H1 (cell line): Measurements from ENCODE around the gene SLCO2A1. TPM values are rescaled to one million over a fixed set of nuclear protein-coding genes. Genes with fewer than 3 reads are reported as not detected.

Source experiments
- CTCF ChIA-PET: fragments of 300-600 bp; sonication (Branson Sonifier 250); formaldehyde crosslinking; loops from one replicate; lab custom pipeline; 2021; ENCODE audit not compliant: partially characterized antibody; lab: Charles Lee
- POLR2A ChIA-PET: fragments of 300-600 bp; sonication (Branson Sonifier 250); formaldehyde crosslinking; loops from one replicate; lab custom pipeline; 2021; ENCODE audit warnings: inconsistent platforms; ENCODE audit not compliant: partially characterized antibody; lab: Charles Lee
- DNase-seq, 2 experiments: peaks; one replicate each; pipeline versions ENCODE4 v3.0.0 to v3.0.0-alpha.2; 2010 to 2022; ENCODE audit warnings: low spot score in 2 of 2, low read depth in 1 of 2, mixed read lengths in 1 of 2
- FAIRE-seq: peaks from 2 replicates; lab custom pipeline; 2011; peaks lifted over from hg19 to GRCh38; lab: Jason Lieb, UNC
- H2AFZ ChIP-seq: 2 replicates; pipeline ENCODE4 v1.8.1; 2012; ENCODE audit warnings: low read length, inconsistent platforms
- H2AK5ac ChIP-seq: 2 replicates; pipeline ENCODE4 v1.6.1; 2013; ENCODE audit warnings: low read depth, low read length
- H2BK120ac ChIP-seq: replicated peaks from 2 replicates; pipeline ENCODE3; 2013; ENCODE audit warnings: low read depth, low read length, inconsistent platforms
- H2BK12ac ChIP-seq: 2 replicates; pipeline ENCODE4 v1.6.1; 2013; ENCODE audit warnings: low read depth, low read length
- H2BK15ac ChIP-seq: 2 replicates; pipeline ENCODE4 v1.6.1; 2013; ENCODE audit warnings: low read length
- H2BK20ac ChIP-seq: 2 replicates; pipeline ENCODE4 v1.6.1; 2013; ENCODE audit warnings: low read length
- H2BK5ac ChIP-seq: 2 replicates; pipeline ENCODE4 v1.6.1; 2013; ENCODE audit warnings: low read depth, low read length
- H3K14ac ChIP-seq: 2 replicates; pipeline ENCODE4 v1.6.1; 2013; ENCODE audit warnings: inconsistent platforms; ENCODE audit not compliant: insufficient read length
- H3K18ac ChIP-seq: 2 replicates; pipeline ENCODE4 v1.6.1; 2013; ENCODE audit warnings: low read length; ENCODE audit errors: extremely low read depth
- H3K23ac ChIP-seq: 2 replicates; pipeline ENCODE4 v1.6.1; 2013; ENCODE audit warnings: inconsistent platforms; ENCODE audit not compliant: insufficient read length
- H3K23me2 ChIP-seq: 2 replicates; pipeline ENCODE4 v1.6.1; 2013; ENCODE audit warnings: low read depth, low read length
- H3K27ac ChIP-seq: 2 replicates; pipeline ENCODE4 v1.6.1; 2011; ENCODE audit warnings: low read depth, low read length, inconsistent platforms
- H3K27me3 ChIP-seq, 4 experiments: replicated peaks in 1 of 4; 1 replicate in 1 of 4; 2 replicates in 3 of 4; pipeline versions ENCODE4 v1.6.1 to v1.8.1; 2011 to 2013; ENCODE audit warnings: low read length in 3 of 4, mild to moderate bottlenecking in 3 of 4, inconsistent platforms in 2 of 4, mixed read lengths in 2 of 4, moderate library complexity in 1 of 4; ENCODE audit not compliant: control insufficient read depth in 3 of 4, insufficient read depth in 3 of 4; ENCODE audit errors: extremely low read depth in 1 of 4
- H3K36me3 ChIP-seq, 4 experiments: 2 replicates each; pipeline versions ENCODE4 v1.6.1 to v1.8.1; 2011 to 2013; ENCODE audit warnings: mild to moderate bottlenecking in 4 of 4, low read length in 3 of 4, moderate library complexity in 2 of 4, control low read depth in 1 of 4, inconsistent platforms in 1 of 4; ENCODE audit not compliant: insufficient read depth in 4 of 4, control insufficient read depth in 2 of 4
- H3K4ac ChIP-seq: replicated peaks from 2 replicates; pipeline ENCODE3; 2013; ENCODE audit warnings: low read length, low read depth, mixed read lengths, inconsistent platforms; ENCODE audit not compliant: insufficient read length
- H3K4me1 ChIP-seq, 4 experiments: replicated peaks in 1 of 4; 1 replicate in 1 of 4; 2 replicates in 3 of 4; pipeline versions ENCODE4 v1.6.1 to v1.8.1; 2011 to 2013; ENCODE audit warnings: low read length in 3 of 4, inconsistent platforms in 2 of 4, mixed read lengths in 1 of 4; ENCODE audit not compliant: insufficient read depth in 4 of 4, control insufficient read depth in 3 of 4
- H3K4me2 ChIP-seq, 2 experiments: 2 replicates each; pipeline versions ENCODE4 v1.6.1 to v1.8.1; 2011 to 2013; ENCODE audit warnings: low read depth in 2 of 2, low read length in 2 of 2, control low read depth in 1 of 2, inconsistent platforms in 1 of 2, mild to moderate bottlenecking in 1 of 2; ENCODE audit not compliant: insufficient read depth in 1 of 2
- H3K4me3 ChIP-seq, 4 experiments: fragments of 200-600, 300-600 bp in 1 of 4; sonication (generic), shearing (Covaris generic), sonication (Bioruptor Twin) in 1 of 4; 2 replicates each; pipeline versions ENCODE4 v1.5.1 to v1.8.1; 2011 to 2016; ENCODE audit warnings: low read length in 4 of 4, low read depth in 3 of 4, control low read depth in 2 of 4, inconsistent platforms in 2 of 4, mild to moderate bottlenecking in 2 of 4, mixed read lengths in 1 of 4, moderate library complexity in 1 of 4; ENCODE audit not compliant: insufficient read depth in 2 of 4; ENCODE audit errors: extremely low read depth in 1 of 4
- H3K56ac ChIP-seq: replicated peaks from 2 replicates; pipeline ENCODE3; 2013; ENCODE audit warnings: low read depth, mild to moderate bottlenecking, mixed read lengths, low read length, inconsistent platforms; ENCODE audit not compliant: insufficient read length
- H3K79me1 ChIP-seq: 2 replicates; pipeline ENCODE4 v1.6.1; 2013; ENCODE audit warnings: low read depth, low read length, control low read depth
- H3K79me2 ChIP-seq, 2 experiments: 2 replicates each; pipeline versions ENCODE4 v1.6.1 to v1.8.1; 2012 to 2013; ENCODE audit warnings: low read length in 2 of 2, mild to moderate bottlenecking in 2 of 2, inconsistent platforms in 1 of 2; ENCODE audit not compliant: insufficient read depth in 2 of 2, control insufficient read depth in 1 of 2
- H3K9ac ChIP-seq, 4 experiments: replicated peaks in 1 of 4; 1 replicate in 1 of 4; 2 replicates in 3 of 4; pipeline versions ENCODE4 v1.6.1 to v1.8.1; 2011 to 2013; ENCODE audit warnings: low read depth in 3 of 4, low read length in 3 of 4, control low read depth in 2 of 4, mild to moderate bottlenecking in 2 of 4, moderate library complexity in 2 of 4, inconsistent platforms in 1 of 4; ENCODE audit errors: extremely low read depth in 1 of 4
- H3K9me3 ChIP-seq, 2 experiments: 2 replicates each; pipeline versions ENCODE4 v1.6.1 to v1.8.1; 2012 to 2013; ENCODE audit warnings: mild to moderate bottlenecking in 2 of 2, moderate library complexity in 2 of 2, control low read depth in 1 of 2, inconsistent platforms in 1 of 2, low read depth in 1 of 2, low read length in 1 of 2, mixed read lengths in 1 of 2; ENCODE audit not compliant: insufficient read depth in 2 of 2
- H4K20me1 ChIP-seq, 2 experiments: replicated peaks in 1 of 2; 2 replicates each; pipeline versions ENCODE3 to v1.8.1; 2011 to 2013; ENCODE audit warnings: inconsistent platforms in 2 of 2, low read length in 2 of 2, mild to moderate bottlenecking in 1 of 2; ENCODE audit not compliant: insufficient read depth in 2 of 2, control insufficient read depth in 1 of 2
- H4K5ac ChIP-seq: 2 replicates; pipeline ENCODE4 v1.6.1; 2013; ENCODE audit warnings: low read length, low read depth, mixed read lengths, inconsistent platforms; ENCODE audit not compliant: insufficient read length
- H4K8ac ChIP-seq: 2 replicates; pipeline ENCODE4 v1.8.0; 2013; ENCODE audit warnings: mild to moderate bottlenecking, moderate library complexity, low read length, inconsistent platforms; ENCODE audit not compliant: insufficient read depth; ENCODE audit errors: extremely low read depth
- H4K91ac ChIP-seq: replicated peaks from 2 replicates; pipeline ENCODE3; 2013; ENCODE audit warnings: low read length, mixed read lengths, inconsistent platforms; ENCODE audit not compliant: insufficient read length
- CREB1 ChIP-seq: IDR thresholded peaks from 2 replicates; pipeline ENCODE4 v1.6.1; 2012; ENCODE audit warnings: inconsistent platforms
- WGBS, 2 experiments: shearing (Covaris generic) in 1 of 2; methylation state at CpG; one replicate each; pipeline versions ENCODE4 v1.1.6 to v1.1.7; 2013 to 2015; ENCODE audit warnings: low lambda C conversion rate in 2 of 2, mixed read lengths in 2 of 2, inconsistent platforms in 1 of 2, low coverage in 1 of 2, missing lambda C conversion rate in 1 of 2; ENCODE audit not compliant: insufficient replicate concordance in 2 of 2, insufficient coverage in 1 of 2, insufficient read length in 1 of 2; ENCODE audit errors: extremely low coverage in 1 of 2, missing lambda C conversion rate in 1 of 2; 5-methylcytosine and 5-hydroxymethylcytosine counted together
- polyA plus RNA-seq, 7 experiments: library from polyadenylated mRNA; depleted of rRNA in 3 of 7; stranded (reverse) in 5 of 7; unstranded in 2 of 7; fragments of >200 nt in 5 of 7; fragments of 200-250 nt in 2 of 7; gene quantifications; 1 replicate in 5 of 7; 2 replicates in 1 of 7; 4 replicates in 1 of 7; pipeline versions ENCODE4 v1.2.1 to v1.2.3, GENCODE V29; 2011 to 2013; ENCODE audit warnings: missing spikeins in 2 of 7, mixed read lengths in 2 of 7
- total RNA-seq: library from RNA; stranded (reverse); fragmentation: NEBNext Ultra II Directional; extraction: Animal tissue kit (Norgen Biotek cat#: 25700); gene quantifications from 2 replicates; pipeline ENCODE4 v1.2.1, GENCODE V29; 2021

SLCO2A1 gene
- total and polyA plus RNA-seq, 2 of the 8 experiments (the other 6 are each of a cell fraction or from before 2014, with no cell fraction given), result 1.1 to 2.3 TPM

DNA sequence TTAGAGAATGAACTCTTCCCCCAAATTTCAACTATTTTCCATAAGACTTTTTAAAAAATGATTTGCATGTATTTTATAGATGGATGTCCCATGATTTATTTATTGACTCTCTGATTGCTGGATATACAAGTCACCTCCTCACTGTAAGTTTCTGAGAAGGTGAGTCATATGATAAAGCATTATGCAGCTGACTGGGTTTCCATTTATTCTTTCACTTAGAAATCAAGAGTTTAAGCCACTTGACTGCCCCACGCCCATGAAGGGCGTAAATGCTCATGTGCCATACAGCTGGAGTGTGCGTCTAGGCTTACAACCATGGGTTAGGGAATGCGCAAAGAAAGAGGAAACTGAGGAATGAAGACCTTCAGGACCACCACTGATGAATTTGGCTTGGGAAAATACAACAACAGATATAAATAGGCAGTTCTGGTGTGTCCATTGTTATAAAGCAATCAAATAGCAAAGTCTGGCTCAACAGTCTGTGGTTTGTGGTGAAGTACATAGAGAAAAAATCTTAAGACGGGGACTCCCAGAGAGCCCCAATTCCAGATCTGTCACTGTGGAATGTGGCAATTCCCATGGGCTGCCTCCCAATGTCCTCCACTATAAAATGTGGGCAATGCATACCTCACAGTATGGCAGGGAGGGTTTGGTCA, 20.3 kb downstream of the SLCO2A1 start:
- H3K56ac ChIP-seq, result no peak overlapping the region
- H3K23me2 ChIP-seq, result no peaks in the 10 kb centered on the region
- no peak overlapping the region for H3K14ac ChIP-seq
- no peak overlapping the region for H2BK5ac ChIP-seq
- no peak overlapping the region for H2BK12ac ChIP-seq
- H2BK20ac ChIP-seq, result no peak overlapping the region
- H4K8ac ChIP-seq, result no peak overlapping the region
- H3K79me1 ChIP-seq, result no peaks in the 10 kb centered on the region
- H3K4me2 ChIP-seq, result no peak overlapping the region
- ChIA-PET POLR2A (no interaction called here), CTCF (no interaction called here)
- DNase-seq (no peak), FAIRE-seq (no peak)
- no peak overlapping the region for H2BK15ac ChIP-seq
- H3K4me1 ChIP-seq, result no peaks in the 10 kb centered on the region
- no peaks in the 10 kb centered on the region; a peak in 1 of 4 replicates for H3K9me3 ChIP-seq
- H2AK5ac ChIP-seq, result no peak overlapping the region
- no peaks in the 10 kb centered on the region for H4K20me1 ChIP-seq
- WGBS, 2 experiments, result 95% methylated on average over 5 of the region's 5 CpGs; no CpG with 5 or more reads in 1 of the 2 experiments
- H4K5ac ChIP-seq, result no peak overlapping the region
- no peaks in the 10 kb centered on the region for H3K27me3 ChIP-seq
- no peaks in the 10 kb centered on the region for H3K36me3 ChIP-seq
- no peaks in the 10 kb centered on the region for H3K79me2 ChIP-seq
- H3K27ac ChIP-seq, result no peak overlapping the region
- H3K9ac ChIP-seq, result no peak overlapping the region
- H2AFZ ChIP-seq, result no peak overlapping the region
- TF ChIP-seq CREB1, result no peak
- TF ChIP-seq, all 59 proteins: peak for 0
- H3K4me3 ChIP-seq, result no peak overlapping the region
- H4K91ac ChIP-seq, result no peak overlapping the region
- H2BK120ac ChIP-seq, result no peak overlapping the region
- H3K23ac ChIP-seq, result no peak overlapping the region
- no peak overlapping the region for H3K18ac ChIP-seq
- no peak overlapping the region for H3K4ac ChIP-seq
